Kidney (tissue), 14 donors: ENCODE results near the gene RPRD1B. TPM values are rescaled to one million over a fixed set of nuclear protein-coding genes. Genes with fewer than 3 reads are reported as not detected.

ENCODE experiments used
- DNase-seq, 5 donors: peaks; one replicate each; pipeline ENCODE4 v3.0.0-alpha.2; 2013 to 2020
- FAIRE-seq: peaks from 2 replicates; lab custom pipeline; 2012; peaks lifted over from hg19 to GRCh38; lab: Jason Lieb, UNC
- H3K27ac ChIP-seq, 2 donors: one replicate each; pipeline ENCODE4 v1.7.0; 2013; ENCODE audit warnings: low read depth in 2 of 2, low read length in 2 of 2, inconsistent platforms in 1 of 2
- H3K27me3 ChIP-seq: one replicate; pipeline ENCODE4 v1.7.1; 2013; ENCODE audit warnings: low read length, inconsistent platforms; ENCODE audit not compliant: control insufficient read depth, insufficient read depth
- H3K36me3 ChIP-seq, 3 donors: one replicate each; pipeline versions ENCODE4 v1.7.0 to v1.7.1; 2013; ENCODE audit warnings: low read length in 3 of 3, control low read depth in 1 of 3, inconsistent platforms in 1 of 3; ENCODE audit not compliant: insufficient read depth in 3 of 3, control insufficient read depth in 2 of 3
- H3K4me1 ChIP-seq, 3 donors: one replicate each; pipeline versions ENCODE4 v1.7.0 to v1.7.1; 2013; ENCODE audit warnings: low read length in 3 of 3, inconsistent platforms in 1 of 3, low read depth in 1 of 3; ENCODE audit not compliant: control insufficient read depth in 2 of 3, insufficient read depth in 2 of 3
- H3K4me3 ChIP-seq, 3 donors: one replicate each; pipeline versions ENCODE4 v1.7.0 to v1.8.1; 2013; ENCODE audit warnings: low read length in 3 of 3, control low read depth in 1 of 3, inconsistent platforms in 1 of 3
- H3K9ac ChIP-seq, 3 donors: one replicate each; pipeline versions ENCODE4 v1.7.0 to v1.7.1; 2013; ENCODE audit warnings: low read length in 3 of 3, control low read depth in 1 of 3, inconsistent platforms in 1 of 3
- H3K9me3 ChIP-seq, 3 donors: one replicate each; pipeline versions ENCODE4 v1.7.0 to v1.7.1; 2013; ENCODE audit warnings: low read length in 3 of 3, control low read depth in 1 of 3, inconsistent platforms in 1 of 3; ENCODE audit not compliant: control insufficient read depth in 2 of 3, insufficient read depth in 1 of 3
- CTCF ChIP-seq: IDR thresholded peaks from 3 replicates; pipeline ENCODE4 v1.5.1; 2012; ENCODE audit warnings: mild to moderate bottlenecking, moderate library complexity, borderline replicate concordance; ENCODE audit not compliant: insufficient read depth; ENCODE audit errors: extremely low read depth
- intact Hi-C: fragments of 100-400 bp; cut with DNase I; formaldehyde crosslinking; loops from one replicate; pipeline ENCODE4 v1.11.1; 2022
- polyA plus RNA-seq: library from polyadenylated mRNA; stranded (reverse); fragments of 350-450 nt; fragmentation: Illumina TruSeq; extraction: RNeasy Lipid Tissue Mini Kit (QIAGEN cat#74804); gene quantifications from one replicate; pipeline ENCODE4 v1.2.3, GENCODE V29; 2014; ENCODE audit warnings: low read depth, low replicate concordance; ENCODE audit not compliant: insufficient read depth
- total RNA-seq: library from RNA; stranded (reverse); fragmentation: NEBNext Ultra II Directional; extraction: Animal tissue kit (Norgen Biotek cat#: 25700); gene quantifications from one replicate; pipeline ENCODE4 v1.2.1, GENCODE V29; 2021
- donor health status: control.
- donor health status: control.
- donor health status: control.
- donor health status: control.
- donor health status: control.
- donor health status: DM: yes; HTN: yes; CAD: no.
- donor health status: Normal renal cell carcinoma (clear cell type).

RPRD1B gene
- total and polyA plus RNA-seq, 2 donors from 2014 or later = 13.4 to 34.4 TPM

GRCh38 chr20:38135271-38135650, 101.7 kb downstream of the RPRD1B start:
- Histone ChIP-seq H3K27me3 (no peaks in the 10 kb centered on the region), H3K9ac (no peak overlapping the region), H3K9me3 (no peaks in the 10 kb centered on the region), H3K4me3 (no peak overlapping the region), H3K36me3 (peaks cover 0 to 2% (median 0%) of the 10 kb centered on the region in 3 donors), H3K4me1 (peaks cover 0 to 12% (median 11%) of the 10 kb centered on the region in 3 donors), H3K27ac (no peak overlapping the region)
- no peak for DNase-seq
- intact Hi-C loops = no loop called here
- no peak for TF ChIP-seq CTCF
- no peak for FAIRE-seq

- Histone ChIP-seq H3K36me3 (peaks cover 0 to 2% (median 0%) of the 10 kb centered on the region in 3 donors), H3K9ac (no peak overlapping the region), H3K4me1 (peaks cover 0 to 12% (median 11%) of the 10 kb centered on the region in 3 donors), H3K27ac (peak overlapping the region in 1 of 2 donors; percentile 11), H3K9me3 (no peaks in the 10 kb centered on the region), H3K4me3 (no peak overlapping the region), H3K27me3 (no peaks in the 10 kb centered on the region)
- FAIRE-seq (no peak), DNase-seq (peak in 2 of 5 donors; percentile 29 to 71)
- TF ChIP-seq CTCF = no peak
- intact Hi-C loops = no loop called here
Observed at GRCh38 chr20:38135651-38136420, 102.3 kb downstream of the RPRD1B start.

- peaks cover 0 to 2% (median 0%) of the 10 kb centered on the region in 3 donors for H3K36me3 ChIP-seq
- peaks cover 0 to 13% (median 12%) of the 10 kb centered on the region in 3 donors for H3K4me1 ChIP-seq
- no peaks in the 10 kb centered on the region for H3K9me3 ChIP-seq
- intact Hi-C loops = no loop called here
- no peak overlapping the region for H3K27ac ChIP-seq
- H3K27me3 ChIP-seq = no peaks in the 10 kb centered on the region
- FAIRE-seq = no peak
- no peak for TF ChIP-seq CTCF
- no peak overlapping the region for H3K4me3 ChIP-seq
- no peak overlapping the region for H3K9ac ChIP-seq
- DNase-seq = peak in 2 of 5 donors; percentile 24 to 43
Observed at GRCh38 chr20:38136421-38137245, 103.1 kb downstream of the RPRD1B start.
